GM12878 (cell line): ENCODE results near the gene LGALS3BP.

Experiments used
- EGR1 ChIP-seq, 2 experiments: IDR thresholded peaks; 1 replicate in 1 of 2; 2 replicates in 1 of 2; pipeline ENCODE4 v1.6.1; 2011 to 2012; ENCODE audit warnings: low read depth in 2 of 2, low read length in 2 of 2, borderline replicate concordance in 1 of 2, mild to moderate bottlenecking in 1 of 2, moderate library complexity in 1 of 2
- POLR2AphosphoS5 ChIP-seq: IDR thresholded peaks from 2 replicates; pipeline ENCODE4 v1.6.1; 2011; ENCODE audit warnings: mild to moderate bottlenecking, low read length, inconsistent platforms
- RAD21 ChIP-seq: IDR thresholded peaks from 2 replicates; pipeline ENCODE4 v1.6.1; 2011; ENCODE audit warnings: mild to moderate bottlenecking, low read depth, low read length, moderate library complexity; ENCODE audit not compliant: insufficient read depth
- SPI1 ChIP-seq: IDR thresholded peaks from 2 replicates; pipeline ENCODE4 v1.6.1; 2011; ENCODE audit warnings: low read depth, mild to moderate bottlenecking, low read length, moderate library complexity, borderline replicate concordance; ENCODE audit not compliant: insufficient read depth
- ZNF274 ChIP-seq: IDR thresholded peaks from one replicate; pipeline ENCODE4 v1.8.0; 2011; ENCODE audit not compliant: insufficient read length, insufficient read depth
- TF ChIP-seq, protein P1 (sequence below), 3 experiments: IDR thresholded peaks in 2 of 3; conservative IDR thresholded peaks in 1 of 3; 2 replicates each; pipeline ENCODE4 v1.5.1; 2011; ENCODE audit warnings: low read depth in 3 of 3, low read length in 3 of 3, mild to moderate bottlenecking in 3 of 3, control low read depth in 2 of 3, moderate library complexity in 2 of 3, inconsistent platforms in 1 of 3, mixed read lengths in 1 of 3; ENCODE audit not compliant: control insufficient read depth in 2 of 3, insufficient read depth in 1 of 3; ENCODE audit errors: extremely low read depth in 1 of 3
- TF ChIP-seq, protein P2 (sequence below): IDR thresholded peaks from 2 replicates; pipeline ENCODE4 v1.6.1; 2012; ENCODE audit warnings: low read length, inconsistent platforms
- TF ChIP-seq, protein P3 (sequence below): IDR thresholded peaks from 2 replicates; pipeline ENCODE4 v1.6.1; 2012; ENCODE audit warnings: low read depth, low read length, improper control_type of control experiment

DNA sequence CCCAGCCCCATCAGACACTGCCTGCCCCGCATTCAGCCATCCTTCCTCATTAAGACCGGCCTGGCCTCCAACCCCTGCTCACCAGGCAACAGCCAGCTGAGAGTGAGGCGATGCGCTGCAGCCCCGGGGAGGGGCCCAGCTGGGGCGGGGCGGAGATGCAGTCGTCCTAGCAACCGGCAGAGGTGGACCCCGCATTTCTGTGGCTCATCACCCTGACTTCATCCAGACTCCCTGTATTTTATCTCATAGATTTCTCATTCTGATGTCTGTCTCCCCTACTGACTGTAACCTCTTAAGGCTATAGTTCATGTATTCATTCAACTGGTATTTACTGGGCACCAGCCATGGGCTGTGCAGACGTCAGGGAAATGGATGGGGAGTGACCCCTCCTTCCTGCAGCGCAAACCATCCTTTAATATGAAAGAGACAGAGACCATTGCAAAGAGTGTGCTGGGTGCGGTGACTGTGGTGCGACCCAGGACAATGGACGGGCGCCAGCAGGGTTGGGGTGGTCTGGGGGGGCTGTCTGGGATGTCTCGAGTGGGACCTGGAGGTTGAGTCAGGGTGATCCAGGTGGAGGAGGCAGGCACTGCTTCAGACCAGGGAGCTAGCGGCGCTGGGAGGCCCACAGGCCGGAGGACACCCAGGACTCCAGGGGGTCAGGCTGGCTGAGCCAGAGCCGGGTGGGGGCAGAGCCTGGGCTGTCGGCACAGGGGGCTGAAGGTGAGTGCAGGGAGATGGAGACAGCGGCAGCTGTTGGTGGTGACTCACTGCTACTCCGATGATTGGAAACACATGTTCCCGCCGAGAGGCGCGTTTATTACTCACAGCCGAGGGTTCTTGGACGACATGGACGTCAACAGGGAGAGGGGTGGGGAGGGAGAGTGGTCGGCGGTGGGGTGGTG is 44.1 kb downstream of the LGALS3BP start:
- TF ChIP-seq, protein P1, sequence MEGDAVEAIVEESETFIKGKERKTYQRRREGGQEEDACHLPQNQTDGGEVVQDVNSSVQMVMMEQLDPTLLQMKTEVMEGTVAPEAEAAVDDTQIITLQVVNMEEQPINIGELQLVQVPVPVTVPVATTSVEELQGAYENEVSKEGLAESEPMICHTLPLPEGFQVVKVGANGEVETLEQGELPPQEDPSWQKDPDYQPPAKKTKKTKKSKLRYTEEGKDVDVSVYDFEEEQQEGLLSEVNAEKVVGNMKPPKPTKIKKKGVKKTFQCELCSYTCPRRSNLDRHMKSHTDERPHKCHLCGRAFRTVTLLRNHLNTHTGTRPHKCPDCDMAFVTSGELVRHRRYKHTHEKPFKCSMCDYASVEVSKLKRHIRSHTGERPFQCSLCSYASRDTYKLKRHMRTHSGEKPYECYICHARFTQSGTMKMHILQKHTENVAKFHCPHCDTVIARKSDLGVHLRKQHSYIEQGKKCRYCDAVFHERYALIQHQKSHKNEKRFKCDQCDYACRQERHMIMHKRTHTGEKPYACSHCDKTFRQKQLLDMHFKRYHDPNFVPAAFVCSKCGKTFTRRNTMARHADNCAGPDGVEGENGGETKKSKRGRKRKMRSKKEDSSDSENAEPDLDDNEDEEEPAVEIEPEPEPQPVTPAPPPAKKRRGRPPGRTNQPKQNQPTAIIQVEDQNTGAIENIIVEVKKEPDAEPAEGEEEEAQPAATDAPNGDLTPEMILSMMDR (IDR thresholded peaks at IDR 0.05 in 2 of 3, conservative IDR thresholded peaks at IDR 0.05 in 1 of 3; ENCODE audit: control insufficient read depth in 2 of 3, extremely low read depth in 1 of 3, insufficient read depth in 1 of 3, low read depth in 3 of 3, low read length in 3 of 3), result no peak
- TF ChIP-seq ZNF274, result no peak
- TF ChIP-seq EGR1 (IDR thresholded peaks at IDR 0.05; ENCODE audit: borderline replicate concordance in 1 of 2, low read depth in 2 of 2, low read length in 2 of 2), result no peak
- TF ChIP-seq SPI1, result no peak
- no peak for TF ChIP-seq RAD21
- TF ChIP-seq, protein P2, sequence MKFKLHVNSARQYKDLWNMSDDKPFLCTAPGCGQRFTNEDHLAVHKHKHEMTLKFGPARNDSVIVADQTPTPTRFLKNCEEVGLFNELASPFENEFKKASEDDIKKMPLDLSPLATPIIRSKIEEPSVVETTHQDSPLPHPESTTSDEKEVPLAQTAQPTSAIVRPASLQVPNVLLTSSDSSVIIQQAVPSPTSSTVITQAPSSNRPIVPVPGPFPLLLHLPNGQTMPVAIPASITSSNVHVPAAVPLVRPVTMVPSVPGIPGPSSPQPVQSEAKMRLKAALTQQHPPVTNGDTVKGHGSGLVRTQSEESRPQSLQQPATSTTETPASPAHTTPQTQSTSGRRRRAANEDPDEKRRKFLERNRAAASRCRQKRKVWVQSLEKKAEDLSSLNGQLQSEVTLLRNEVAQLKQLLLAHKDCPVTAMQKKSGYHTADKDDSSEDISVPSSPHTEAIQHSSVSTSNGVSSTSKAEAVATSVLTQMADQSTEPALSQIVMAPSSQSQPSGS, result no peak
- TF ChIP-seq POLR2AphosphoS5, result no peak
- TF ChIP-seq, protein P3, sequence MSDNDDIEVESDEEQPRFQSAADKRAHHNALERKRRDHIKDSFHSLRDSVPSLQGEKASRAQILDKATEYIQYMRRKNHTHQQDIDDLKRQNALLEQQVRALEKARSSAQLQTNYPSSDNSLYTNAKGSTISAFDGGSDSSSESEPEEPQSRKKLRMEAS, result no peak
